ENCODE results near the gene EFNA5.

DNA sequence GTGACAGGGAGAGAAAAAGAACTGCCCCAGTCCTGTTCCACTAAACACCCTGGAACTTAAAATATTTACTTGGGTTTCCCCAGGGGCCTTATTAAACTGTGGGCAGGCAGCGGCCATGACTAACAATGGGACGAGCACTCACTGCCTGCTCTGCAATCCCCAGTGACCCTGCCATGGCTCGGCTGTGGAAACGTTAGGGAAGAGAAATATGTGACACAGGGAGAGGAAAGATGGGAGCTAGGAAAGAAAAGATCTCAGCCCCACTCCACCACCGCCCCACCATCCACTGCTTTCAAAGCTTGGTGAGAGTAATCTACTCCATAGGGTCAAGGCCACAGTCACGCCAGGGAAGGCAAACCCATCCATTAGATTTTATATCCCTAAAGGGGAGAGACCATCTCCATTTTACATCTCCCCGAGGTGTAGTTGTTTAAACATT is 117.6 kb downstream of the EFNA5 start:
- TF ChIP-seq, protein P1, sequence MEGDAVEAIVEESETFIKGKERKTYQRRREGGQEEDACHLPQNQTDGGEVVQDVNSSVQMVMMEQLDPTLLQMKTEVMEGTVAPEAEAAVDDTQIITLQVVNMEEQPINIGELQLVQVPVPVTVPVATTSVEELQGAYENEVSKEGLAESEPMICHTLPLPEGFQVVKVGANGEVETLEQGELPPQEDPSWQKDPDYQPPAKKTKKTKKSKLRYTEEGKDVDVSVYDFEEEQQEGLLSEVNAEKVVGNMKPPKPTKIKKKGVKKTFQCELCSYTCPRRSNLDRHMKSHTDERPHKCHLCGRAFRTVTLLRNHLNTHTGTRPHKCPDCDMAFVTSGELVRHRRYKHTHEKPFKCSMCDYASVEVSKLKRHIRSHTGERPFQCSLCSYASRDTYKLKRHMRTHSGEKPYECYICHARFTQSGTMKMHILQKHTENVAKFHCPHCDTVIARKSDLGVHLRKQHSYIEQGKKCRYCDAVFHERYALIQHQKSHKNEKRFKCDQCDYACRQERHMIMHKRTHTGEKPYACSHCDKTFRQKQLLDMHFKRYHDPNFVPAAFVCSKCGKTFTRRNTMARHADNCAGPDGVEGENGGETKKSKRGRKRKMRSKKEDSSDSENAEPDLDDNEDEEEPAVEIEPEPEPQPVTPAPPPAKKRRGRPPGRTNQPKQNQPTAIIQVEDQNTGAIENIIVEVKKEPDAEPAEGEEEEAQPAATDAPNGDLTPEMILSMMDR (IDR thresholded peaks at IDR 0.05; ENCODE audit: low read length) = no peak
- no peak for TF ChIP-seq EZH2 (IDR thresholded peaks at IDR 0.05; ENCODE audit: borderline replicate concordance, low read length)

Data from OCI-LY1 (cell line).